Measurements from ENCODE around the gene IFIT1B. TPM values are rescaled to one million over a fixed set of nuclear protein-coding genes. Genes with fewer than 3 reads are reported as not detected.

Gene IFIT1B
- total RNA-seq, 1 donor from 2014 or later, result not detected

- no peak for TF ChIP-seq CTCF (IDR thresholded peaks at IDR 0.05; ENCODE audit: partially characterized antibody, unreplicated experiment)
- no peak for DNase-seq
- Mint-ChIP-seq H3K36me3 (ENCODE audit: unreplicated experiment) (no peaks in the 10 kb centered on the region), H3K9me3 (ENCODE audit: unreplicated experiment) (no peaks in the 10 kb centered on the region), H3K4me1 (ENCODE audit: low read depth, unreplicated experiment) (no peaks in the 10 kb centered on the region), H3K27me3 (ENCODE audit: unreplicated experiment) (no peaks in the 10 kb centered on the region), H3K4me3 (ENCODE audit: unreplicated experiment) (no peak overlapping the region), H3K27ac (ENCODE audit: unreplicated experiment) (no peak overlapping the region)
Measured at GRCh38 chr10:89393898-89394297, 16.0 kb downstream of the IFIT1B start.

DNA sequence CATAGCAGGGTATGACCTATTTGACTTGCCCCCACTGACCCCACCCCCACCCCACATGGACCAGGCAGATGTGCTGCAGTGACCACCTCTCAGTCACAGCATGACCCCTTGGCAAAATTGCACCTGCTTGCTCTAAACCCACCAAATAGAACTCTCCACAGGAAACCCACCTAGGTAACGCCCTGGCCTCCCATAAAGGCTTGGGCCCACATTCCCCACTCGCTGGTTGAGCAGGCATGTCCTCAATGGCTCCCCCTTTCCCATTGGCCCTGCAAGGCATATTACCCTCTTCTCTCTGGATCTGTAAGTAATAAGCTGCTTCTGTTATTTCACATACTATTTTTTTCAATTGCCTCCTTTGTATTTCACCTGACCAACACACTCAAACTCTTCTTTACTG, 17.3 kb downstream of the IFIT1B start:
- Mint-ChIP-seq H3K9me3 (ENCODE audit: unreplicated experiment) (no peaks in the 10 kb centered on the region), H3K27me3 (ENCODE audit: unreplicated experiment) (no peaks in the 10 kb centered on the region), H3K36me3 (ENCODE audit: unreplicated experiment) (no peaks in the 10 kb centered on the region), H3K27ac (ENCODE audit: unreplicated experiment) (no peak overlapping the region), H3K4me3 (ENCODE audit: unreplicated experiment) (no peak overlapping the region), H3K4me1 (ENCODE audit: low read depth, unreplicated experiment) (no peaks in the 10 kb centered on the region)
- DNase-seq, result no peak
- TF ChIP-seq CTCF (IDR thresholded peaks at IDR 0.05; ENCODE audit: partially characterized antibody, unreplicated experiment), result no peak

DNA sequence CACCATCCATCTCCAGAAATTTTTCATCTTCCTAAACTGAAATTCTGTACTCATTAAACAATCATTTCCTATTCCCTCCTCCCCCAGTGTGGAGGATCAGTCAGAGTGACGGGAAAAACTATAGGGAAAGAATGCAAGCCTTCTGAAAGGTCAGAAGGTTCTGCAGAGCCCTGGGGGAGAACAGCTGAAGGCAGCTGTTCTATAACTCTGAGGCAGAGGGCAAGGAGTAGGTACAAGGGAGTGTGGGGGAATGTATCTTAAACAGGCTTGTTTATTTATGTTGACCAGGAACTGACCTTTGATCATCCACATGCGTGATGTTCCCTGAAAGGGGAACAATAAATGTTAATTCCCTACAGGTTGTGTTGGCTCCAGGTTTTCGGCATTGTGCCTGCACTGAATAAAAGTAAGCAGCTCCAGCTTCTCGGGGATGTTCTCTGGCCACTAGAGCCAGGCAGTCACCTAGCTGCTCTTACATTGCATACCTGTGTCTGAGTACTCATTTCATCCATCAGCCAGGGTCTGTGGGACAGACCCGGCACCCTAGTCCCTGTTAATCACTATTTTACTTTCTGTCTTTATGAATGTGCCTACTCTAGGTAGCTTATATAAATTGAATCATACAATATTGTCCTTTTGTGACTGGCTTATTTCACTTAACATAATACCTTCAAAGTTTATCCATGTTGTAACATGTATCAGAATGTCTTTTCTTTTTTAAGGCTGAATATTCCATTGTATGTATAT, 20.3 kb downstream of the IFIT1B start:
- no peak for DNase-seq
- TF ChIP-seq CTCF (IDR thresholded peaks at IDR 0.05; ENCODE audit: partially characterized antibody, unreplicated experiment), result no peak
- Mint-ChIP-seq H3K27me3 (ENCODE audit: unreplicated experiment) (no peaks in the 10 kb centered on the region), H3K9me3 (ENCODE audit: unreplicated experiment) (no peaks in the 10 kb centered on the region), H3K4me1 (ENCODE audit: low read depth, unreplicated experiment) (no peaks in the 10 kb centered on the region), H3K27ac (ENCODE audit: unreplicated experiment) (no peak overlapping the region), H3K36me3 (ENCODE audit: unreplicated experiment) (no peaks in the 10 kb centered on the region), H3K4me3 (ENCODE audit: unreplicated experiment) (no peak overlapping the region)

GRCh38 chr10:89399956-89400355, 22.1 kb downstream of the IFIT1B start:
- H3K9me3 Mint-ChIP-seq (ENCODE audit: unreplicated experiment), result peaks cover 3% of the 10 kb centered on the region
- peaks cover 2% of the 10 kb centered on the region for H3K27me3 Mint-ChIP-seq (ENCODE audit: unreplicated experiment)
- H3K4me1 Mint-ChIP-seq (ENCODE audit: low read depth, unreplicated experiment), result no peaks in the 10 kb centered on the region
- no peak overlapping the region for H3K4me3 Mint-ChIP-seq (ENCODE audit: unreplicated experiment)
- no peak for TF ChIP-seq CTCF (IDR thresholded peaks at IDR 0.05; ENCODE audit: partially characterized antibody, unreplicated experiment)
- DNase-seq, result no peak
- no peaks in the 10 kb centered on the region for H3K36me3 Mint-ChIP-seq (ENCODE audit: unreplicated experiment)
- H3K27ac Mint-ChIP-seq (ENCODE audit: unreplicated experiment), result no peak overlapping the region

- no peak for DNase-seq
- H3K4me1 Mint-ChIP-seq (ENCODE audit: low read depth, unreplicated experiment), result no peaks in the 10 kb centered on the region
- H3K27ac Mint-ChIP-seq (ENCODE audit: unreplicated experiment), result no peak overlapping the region
- TF ChIP-seq CTCF (IDR thresholded peaks at IDR 0.05; ENCODE audit: partially characterized antibody, unreplicated experiment), result no peak
- no peak overlapping the region for H3K4me3 Mint-ChIP-seq (ENCODE audit: unreplicated experiment)
- H3K27me3 Mint-ChIP-seq (ENCODE audit: unreplicated experiment), result peaks cover 2% of the 10 kb centered on the region
- H3K9me3 Mint-ChIP-seq (ENCODE audit: unreplicated experiment), result peaks cover 3% of the 10 kb centered on the region
- H3K36me3 Mint-ChIP-seq (ENCODE audit: unreplicated experiment), result peaks cover 4% of the 10 kb centered on the region
Measured at GRCh38 chr10:89403043-89403442, 25.2 kb downstream of the IFIT1B start.
